Breast epithelium (tissue), 3 donors: ENCODE results near the gene FLAD1.

Experiments used
- CTCF ChIP-seq, 3 donors: fragments of 450-650 bp; IDR thresholded peaks; one replicate each; pipeline ENCODE4 v1.5.1; 2016 to 2017; ENCODE audit warnings: antibody characterized with exemption in 3 of 3, mild to moderate bottlenecking in 3 of 3, moderate library complexity in 3 of 3
- POLR2A ChIP-seq: fragments of 450-650 bp; IDR thresholded peaks from one replicate; pipeline ENCODE4 v1.6.1; 2016; ENCODE audit warnings: antibody characterized with exemption, mild to moderate bottlenecking, moderate library complexity

GRCh38 chr1:154961207-154962155, 21.7 kb upstream of the FLAD1 start, which contains the start of gene PYGO2:
- TF ChIP-seq POLR2A: peak; percentile 32
- TF ChIP-seq CTCF (IDR thresholded peaks at IDR 0.05): peak in 1 of 3 donors; percentile 66
